CD4-positive, alpha-beta T cell treated with Interferon alpha-2 for 1 hour (primary cell): ENCODE measurements around the gene KIF14.

Source experiments
- DNase-seq, 2 donors: peaks; one replicate each; pipeline ENCODE4 v3.0.0-alpha.2; 2020 to 2022

Gene KIF14

GRCh38 chr1:200620273-200621131 is at the start of gene KIF14:
TSS of gene KIF14 (minus strand) at chr1:200620751. CDS start at chr1:200618723, 2,028 bp downstream.
- DNase-seq = peak; percentile 93 to 94

GRCh38 chr1:200669314-200670241 is 49.0 kb upstream of the KIF14 start, which contains the start of gene DDX59:
TSS of gene DDX59 (minus strand) at chr1:200669907. CDS start at chr1:200666740, 3,167 bp downstream.
- peak; percentile 93 to 94 for DNase-seq

GRCh38 chr1:200668514-200669313 is 48.2 kb upstream of the KIF14 start:
- no peak for DNase-seq

GRCh38 chr1:200666309-200666708 is 45.8 kb upstream of the KIF14 start:
- DNase-seq = no peak

GRCh38 chr1:200665861-200666260 is 45.3 kb upstream of the KIF14 start:
- DNase-seq = no peak

GRCh38 chr1:200660719-200661118 is 40.2 kb upstream of the KIF14 start:
- no peak for DNase-seq

- DNase-seq = no peak
These were observed 38.7 kb upstream of the KIF14 start for GRCh38 chr1:200659269-200659668.

GRCh38 chr1:200658037-200658818 is 37.7 kb upstream of the KIF14 start:
- no peak for DNase-seq

- DNase-seq = no peak
These were observed 34.1 kb upstream of the KIF14 start for GRCh38 chr1:200654660-200655059.

- DNase-seq = no peak
These were observed 32.5 kb upstream of the KIF14 start for GRCh38 chr1:200653022-200653462.

GRCh38 chr1:200652378-200652777 is 31.8 kb upstream of the KIF14 start:
- no peak for DNase-seq

- DNase-seq = peak in 1 of 2 donors; percentile 7
These were observed 26.0 kb upstream of the KIF14 start for GRCh38 chr1:200646515-200646914.

- DNase-seq = no peak
These were observed 23.5 kb upstream of the KIF14 start for GRCh38 chr1:200644021-200644420.

GRCh38 chr1:200642481-200642880 is 21.9 kb upstream of the KIF14 start:
- no peak for DNase-seq

- DNase-seq = no peak
These were observed 20.4 kb upstream of the KIF14 start for GRCh38 chr1:200640963-200641401.

- no peak for DNase-seq
These were observed 19.9 kb upstream of the KIF14 start for GRCh38 chr1:200640373-200640962.

- DNase-seq = no peak
These were observed 17.5 kb upstream of the KIF14 start for GRCh38 chr1:200638073-200638472.

- DNase-seq = no peak
These were observed 16.1 kb upstream of the KIF14 start for GRCh38 chr1:200636681-200637080.

GRCh38 chr1:200634261-200635122 is 13.9 kb upstream of the KIF14 start:
- DNase-seq = no peak

GRCh38 chr1:200631375-200631774 is 10.8 kb upstream of the KIF14 start:
- DNase-seq = no peak
